Mucosa of stomach (tissue), 1 donor: Measurements from ENCODE around the gene SUPT5H.

ENCODE experiments used
- H3K27me3 ChIP-seq: one replicate; pipeline ENCODE4 v1.7.0; 2013; ENCODE audit warnings: mild to moderate bottlenecking, low read length; ENCODE audit not compliant: control insufficient read depth, insufficient read depth
- H3K36me3 ChIP-seq: one replicate; pipeline ENCODE4 v1.7.0; 2013; ENCODE audit warnings: low read length; ENCODE audit not compliant: control insufficient read depth, insufficient read depth
- H3K4me1 ChIP-seq: one replicate; pipeline ENCODE4 v1.7.0; 2013; ENCODE audit warnings: mild to moderate bottlenecking, low read length; ENCODE audit not compliant: control insufficient read depth, insufficient read depth
- H3K4me3 ChIP-seq: one replicate; pipeline ENCODE4 v1.7.0; 2013; ENCODE audit warnings: low read length
- H3K9ac ChIP-seq: one replicate; pipeline ENCODE4 v1.7.0; 2013; ENCODE audit warnings: mild to moderate bottlenecking, low read length, moderate library complexity
- H3K9me3 ChIP-seq: one replicate; pipeline ENCODE4 v1.7.0; 2013; ENCODE audit warnings: mild to moderate bottlenecking, low read length, moderate library complexity; ENCODE audit not compliant: control insufficient read depth
- donor health status: Pancreatic carcinoma.

Gene SUPT5H

DNA sequence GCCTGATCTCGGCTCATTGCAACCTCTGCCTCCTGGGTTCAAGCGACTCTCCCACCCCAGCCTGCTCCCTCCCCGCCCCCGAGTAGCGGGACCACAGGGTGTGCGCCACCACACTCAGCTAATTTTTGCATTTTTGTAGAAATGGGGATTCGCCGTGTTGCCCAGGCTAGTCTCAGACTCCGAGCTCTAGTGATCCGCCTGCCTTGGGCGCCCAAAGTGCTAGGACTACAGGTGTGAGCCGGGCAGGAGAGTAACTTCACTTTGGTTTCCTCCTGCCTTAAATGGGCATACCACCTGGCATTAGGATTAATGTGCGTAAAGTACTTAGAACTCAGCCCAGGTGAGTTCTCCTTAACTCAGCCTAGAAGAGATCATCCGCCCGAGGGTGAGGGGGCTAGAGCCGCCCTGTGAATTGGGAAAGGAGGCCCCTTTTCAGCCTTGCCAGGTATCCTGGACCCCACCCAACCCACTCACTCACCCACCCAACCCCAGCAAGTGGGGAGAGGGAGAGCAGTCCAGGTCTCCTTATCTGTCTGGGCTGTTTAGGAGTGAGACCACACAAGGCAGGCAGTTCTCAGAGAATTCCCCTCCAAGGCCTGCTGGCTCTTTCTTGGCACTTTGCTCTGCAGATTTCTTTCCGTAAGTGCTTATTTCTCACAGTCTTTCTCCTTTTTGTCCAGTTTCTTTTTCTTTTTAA lies 40.0 kb upstream of the SUPT5H start:
- H3K9ac ChIP-seq = peak overlapping the region; percentile 86
- peaks cover 51% of the 10 kb centered on the region for H3K4me1 ChIP-seq
- peaks cover 14% of the 10 kb centered on the region for H3K36me3 ChIP-seq
- H3K27me3 ChIP-seq = no peaks in the 10 kb centered on the region
- H3K4me3 ChIP-seq = no peak overlapping the region
- no peaks in the 10 kb centered on the region for H3K9me3 ChIP-seq

DNA sequence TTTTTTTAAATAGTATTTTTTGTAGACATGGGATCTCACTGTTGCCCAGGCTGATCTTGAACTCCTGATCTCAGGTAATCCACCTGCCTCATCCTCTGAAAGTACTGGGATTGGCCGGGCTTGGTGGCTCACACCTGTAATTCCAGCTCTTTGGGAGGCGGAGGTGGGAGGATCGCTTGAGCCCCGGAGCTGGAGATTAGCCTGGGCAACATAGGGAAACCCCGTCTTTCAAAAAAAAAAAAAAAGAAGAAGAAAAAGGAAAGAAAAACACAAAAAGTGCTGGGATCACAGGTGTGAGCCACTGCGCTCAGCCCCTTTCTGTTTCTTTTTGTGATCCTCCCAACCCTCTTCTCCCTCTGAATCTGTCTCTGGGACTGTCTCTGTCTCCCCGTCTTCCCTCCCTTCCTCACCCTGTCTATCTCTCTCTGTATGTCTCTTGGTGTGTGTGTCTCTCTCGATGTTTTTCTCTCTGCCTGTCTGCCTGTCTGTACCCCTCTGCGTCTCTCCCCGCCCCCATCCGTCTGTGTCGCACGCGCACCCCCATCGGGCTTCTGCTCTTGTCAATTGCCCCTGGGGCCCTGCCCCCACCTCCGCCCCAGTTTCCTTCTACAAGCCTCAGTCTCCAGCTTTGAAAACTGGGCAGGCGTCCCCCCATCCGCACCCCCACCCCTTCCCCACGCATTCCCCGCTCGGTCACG lies 39.3 kb upstream of the SUPT5H start:
- Histone ChIP-seq H3K4me3 (peak overlapping the region; percentile 65), H3K9me3 (no peaks in the 10 kb centered on the region), H3K4me1 (peaks cover 51% of the 10 kb centered on the region), H3K27me3 (no peaks in the 10 kb centered on the region), H3K9ac (peak overlapping the region; percentile 86), H3K36me3 (peaks cover 14% of the 10 kb centered on the region)

DNA sequence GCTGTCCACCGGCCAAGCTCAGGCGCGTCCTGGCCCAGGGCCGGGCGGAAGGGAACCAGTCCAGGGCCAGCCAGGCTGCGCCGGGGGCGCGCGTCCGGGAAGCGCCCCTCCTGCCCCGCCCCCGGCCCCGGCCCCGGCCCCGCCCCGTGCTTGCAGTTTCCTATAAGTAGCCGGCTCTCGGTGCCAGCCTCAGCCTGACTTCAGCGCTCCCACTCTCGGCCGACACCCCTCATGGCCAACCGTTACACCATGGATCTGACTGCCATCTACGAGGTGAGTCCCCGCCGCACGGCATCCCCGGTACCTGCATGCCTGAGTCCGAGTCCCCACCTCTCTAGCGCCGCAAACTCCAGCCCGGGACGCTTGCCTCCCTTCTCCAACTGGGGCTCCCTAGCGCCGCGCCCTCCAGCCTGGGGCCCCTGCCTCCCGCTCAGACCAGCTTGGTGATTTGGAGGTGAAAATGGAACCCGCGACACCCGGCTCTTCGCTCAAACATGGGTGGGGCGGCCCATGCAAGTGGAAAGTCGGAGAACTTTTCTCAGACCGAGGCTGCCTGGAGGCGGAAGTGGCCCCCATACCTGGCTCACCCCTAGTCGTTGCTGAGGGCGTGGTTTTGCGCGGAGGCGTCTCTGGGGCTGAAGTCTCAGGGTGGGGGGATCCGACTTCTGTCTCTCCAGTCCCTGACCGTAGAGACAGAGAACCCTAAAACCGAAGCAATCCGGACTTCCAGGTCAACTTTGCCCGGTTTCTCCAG lies 38.5 kb upstream of the SUPT5H start, which contains the start of gene ZFP36:
Gene ZFP36, plus strand, starts transcription at position 192 of the 754 bp plus-strand sequence. Its CDS starts 58 bp downstream, at position 250.
- no peaks in the 10 kb centered on the region for H3K9me3 ChIP-seq
- peak within 1 kb of the TSS; percentile 99 for H3K9ac ChIP-seq
- peaks cover 14% of the 10 kb centered on the region for H3K36me3 ChIP-seq
- H3K27me3 ChIP-seq = no peaks in the 10 kb centered on the region
- H3K4me1 ChIP-seq = peaks cover 49% of the 10 kb centered on the region
- H3K4me3 ChIP-seq = peak within 1 kb of the TSS; percentile 95

DNA sequence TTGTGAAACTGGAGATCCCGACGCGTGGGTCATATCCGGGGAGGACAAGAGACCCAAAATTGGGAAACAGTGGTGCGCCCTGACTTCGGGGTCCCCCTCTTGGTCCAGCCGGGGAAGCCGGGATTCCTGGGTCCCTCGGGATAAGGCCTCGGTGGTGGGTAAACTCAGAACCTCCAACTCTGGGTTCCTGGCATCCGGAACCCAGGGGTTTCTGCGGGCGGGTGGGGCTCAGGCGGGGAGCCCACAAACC lies 38.0 kb upstream of the SUPT5H start:
- H3K4me1 ChIP-seq = peaks cover 44% of the 10 kb centered on the region
- no peaks in the 10 kb centered on the region for H3K27me3 ChIP-seq
- H3K36me3 ChIP-seq = peaks cover 14% of the 10 kb centered on the region
- peak overlapping the region; percentile 99 for H3K9ac ChIP-seq
- no peaks in the 10 kb centered on the region for H3K9me3 ChIP-seq
- H3K4me3 ChIP-seq = peak overlapping the region; percentile 95

DNA sequence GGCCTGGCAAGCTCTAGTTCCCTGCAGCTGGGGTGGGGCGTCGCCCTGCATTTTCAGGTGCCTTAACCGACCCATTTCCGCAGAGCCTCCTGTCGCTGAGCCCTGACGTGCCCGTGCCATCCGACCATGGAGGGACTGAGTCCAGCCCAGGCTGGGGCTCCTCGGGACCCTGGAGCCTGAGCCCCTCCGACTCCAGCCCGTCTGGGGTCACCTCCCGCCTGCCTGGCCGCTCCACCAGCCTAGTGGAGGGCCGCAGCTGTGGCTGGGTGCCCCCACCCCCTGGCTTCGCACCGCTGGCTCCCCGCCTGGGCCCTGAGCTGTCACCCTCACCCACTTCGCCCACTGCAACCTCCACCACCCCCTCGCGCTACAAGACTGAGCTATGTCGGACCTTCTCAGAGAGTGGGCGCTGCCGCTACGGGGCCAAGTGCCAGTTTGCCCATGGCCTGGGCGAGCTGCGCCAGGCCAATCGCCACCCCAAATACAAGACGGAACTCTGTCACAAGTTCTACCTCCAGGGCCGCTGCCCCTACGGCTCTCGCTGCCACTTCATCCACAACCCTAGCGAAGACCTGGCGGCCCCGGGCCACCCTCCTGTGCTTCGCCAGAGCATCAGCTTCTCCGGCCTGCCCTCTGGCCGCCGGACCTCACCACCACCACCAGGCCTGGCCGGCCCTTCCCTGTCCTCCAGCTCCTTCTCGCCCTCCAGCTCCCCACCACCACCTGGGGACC lies 37.6 kb upstream of the SUPT5H start:
- H3K9ac ChIP-seq = peak overlapping the region; percentile 99
- peaks cover 14% of the 10 kb centered on the region for H3K36me3 ChIP-seq
- peak overlapping the region; percentile 95 for H3K4me3 ChIP-seq
- H3K27me3 ChIP-seq = peaks cover 5% of the 10 kb centered on the region
- no peaks in the 10 kb centered on the region for H3K9me3 ChIP-seq
- peaks cover 39% of the 10 kb centered on the region for H3K4me1 ChIP-seq

DNA sequence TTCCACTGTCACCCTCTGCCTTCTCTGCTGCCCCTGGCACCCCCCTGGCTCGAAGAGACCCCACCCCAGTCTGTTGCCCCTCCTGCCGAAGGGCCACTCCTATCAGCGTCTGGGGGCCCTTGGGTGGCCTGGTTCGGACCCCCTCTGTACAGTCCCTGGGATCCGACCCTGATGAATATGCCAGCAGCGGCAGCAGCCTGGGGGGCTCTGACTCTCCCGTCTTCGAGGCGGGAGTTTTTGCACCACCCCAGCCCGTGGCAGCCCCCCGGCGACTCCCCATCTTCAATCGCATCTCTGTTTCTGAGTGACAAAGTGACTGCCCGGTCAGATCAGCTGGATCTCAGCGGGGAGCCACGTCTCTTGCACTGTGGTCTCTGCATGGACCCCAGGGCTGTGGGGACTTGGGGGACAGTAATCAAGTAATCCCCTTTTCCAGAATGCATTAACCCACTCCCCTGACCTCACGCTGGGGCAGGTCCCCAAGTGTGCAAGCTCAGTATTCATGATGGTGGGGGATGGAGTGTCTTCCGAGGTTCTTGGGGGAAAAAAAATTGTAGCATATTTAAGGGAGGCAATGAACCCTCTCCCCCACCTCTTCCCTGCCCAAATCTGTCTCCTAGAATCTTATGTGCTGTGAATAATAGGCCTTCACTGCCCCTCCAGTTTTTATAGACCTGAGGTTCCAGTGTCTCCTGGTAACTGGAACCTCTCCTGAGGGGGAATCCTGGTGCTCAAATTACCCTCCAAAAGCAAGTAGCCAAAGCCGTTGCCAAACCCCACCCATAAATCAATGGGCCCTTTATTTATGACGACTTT lies 36.8 kb upstream of the SUPT5H start:
- Histone ChIP-seq H3K4me1 (peaks cover 33% of the 10 kb centered on the region), H3K27me3 (peaks cover 8% of the 10 kb centered on the region), H3K36me3 (peaks cover 14% of the 10 kb centered on the region), H3K9me3 (no peaks in the 10 kb centered on the region), H3K4me3 (peak overlapping the region; percentile 95), H3K9ac (peak overlapping the region; percentile 99)

DNA sequence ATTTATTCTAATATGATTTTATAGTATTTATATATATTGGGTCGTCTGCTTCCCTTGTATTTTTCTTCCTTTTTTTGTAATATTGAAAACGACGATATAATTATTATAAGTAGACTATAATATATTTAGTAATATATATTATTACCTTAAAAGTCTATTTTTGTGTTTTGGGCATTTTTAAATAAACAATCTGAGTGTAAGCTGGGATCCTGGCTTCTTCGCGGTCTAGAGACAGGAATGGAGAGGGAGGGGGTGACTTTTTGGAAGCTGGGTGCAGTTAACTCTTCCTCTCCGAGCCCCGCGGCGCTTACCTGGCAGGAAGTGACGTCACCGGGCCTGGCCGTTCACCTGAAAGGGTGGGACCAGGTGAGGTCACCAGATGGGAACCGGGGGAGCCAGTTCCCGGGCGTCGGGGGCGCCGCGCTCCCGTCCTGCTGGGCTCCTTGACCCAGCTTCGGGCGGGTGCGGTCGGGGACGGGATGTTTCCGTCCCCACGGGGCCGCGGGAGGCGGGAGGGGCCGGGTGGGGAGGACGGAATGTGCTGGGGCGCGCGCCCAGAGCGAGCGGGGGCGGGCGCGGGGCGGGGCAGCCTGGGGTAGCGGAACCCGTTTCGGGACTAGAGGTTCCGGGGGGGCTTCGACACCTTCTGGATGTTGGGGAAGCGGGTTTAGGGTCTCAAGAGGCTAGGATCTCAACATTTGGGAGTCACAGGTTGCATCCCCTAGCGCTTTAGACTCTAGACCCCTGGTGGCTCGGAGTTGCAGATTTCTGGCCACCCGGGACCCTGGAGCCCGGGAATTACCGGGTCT lies 36.0 kb upstream of the SUPT5H start:
- Histone ChIP-seq H3K36me3 (peaks cover 14% of the 10 kb centered on the region), H3K27me3 (peaks cover 8% of the 10 kb centered on the region), H3K4me1 (peaks cover 34% of the 10 kb centered on the region), H3K9ac (peak overlapping the region; percentile 99), H3K4me3 (peak overlapping the region; percentile 44), H3K9me3 (no peaks in the 10 kb centered on the region)

DNA sequence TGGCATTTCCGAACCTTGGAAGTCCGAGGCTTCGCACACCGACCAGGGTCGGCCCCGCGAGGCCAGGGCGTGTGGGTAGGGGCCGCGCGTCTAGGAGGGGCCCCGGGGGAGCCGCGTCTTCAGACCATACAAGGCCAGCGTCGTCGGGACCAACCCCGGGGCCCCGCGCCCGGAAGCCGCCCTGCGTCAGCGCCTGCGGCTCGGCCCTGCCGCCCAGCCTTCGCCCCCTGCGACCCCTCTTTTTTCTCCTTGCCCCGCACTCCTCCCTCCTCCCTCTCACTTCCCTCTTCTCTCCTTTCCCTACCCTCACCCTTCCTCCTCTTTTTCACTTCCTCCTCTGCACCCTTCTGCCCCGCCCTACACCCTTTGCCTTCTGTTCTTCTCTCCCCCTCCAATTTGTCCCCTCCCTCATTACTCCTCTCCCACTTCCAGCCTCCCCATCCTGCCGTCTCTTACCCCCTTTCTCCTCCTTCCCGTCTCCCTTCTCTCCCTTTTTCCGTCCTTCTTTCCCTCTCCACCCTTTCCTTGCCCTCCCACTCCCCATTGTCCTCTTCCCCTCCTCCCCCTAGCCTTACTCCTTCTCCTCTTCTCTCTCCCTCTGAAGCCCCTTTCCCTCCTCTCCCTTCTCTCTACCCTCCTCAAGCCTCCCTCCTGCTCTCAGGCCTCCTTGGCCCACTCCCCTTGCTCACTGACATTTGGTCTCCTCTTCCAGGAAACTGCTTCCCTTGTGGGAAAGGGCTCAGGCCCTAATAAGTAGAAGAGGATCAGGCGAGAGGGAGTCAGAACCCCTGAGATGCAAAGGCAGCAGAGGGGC lies 35.2 kb upstream of the SUPT5H start:
- Histone ChIP-seq H3K4me1 (peaks cover 37% of the 10 kb centered on the region), H3K36me3 (peaks cover 14% of the 10 kb centered on the region), H3K4me3 (peak overlapping the region; percentile 44), H3K9me3 (no peaks in the 10 kb centered on the region), H3K27me3 (peaks cover 8% of the 10 kb centered on the region), H3K9ac (peak overlapping the region; percentile 99)

DNA sequence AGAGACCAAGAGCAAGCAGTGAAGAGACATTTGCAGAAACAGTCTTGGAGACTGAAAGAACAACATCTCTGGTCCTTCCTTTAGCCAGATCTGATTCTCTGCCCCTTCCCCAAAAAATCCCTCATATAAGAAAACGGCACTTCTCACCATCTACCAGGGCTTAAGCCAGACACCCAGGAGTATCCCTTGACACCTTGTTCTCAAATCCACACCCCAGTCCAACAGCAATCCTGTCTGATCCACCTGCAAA lies 34.6 kb upstream of the SUPT5H start:
- no peaks in the 10 kb centered on the region for H3K9me3 ChIP-seq
- H3K27me3 ChIP-seq = peaks cover 8% of the 10 kb centered on the region
- H3K4me1 ChIP-seq = peaks cover 32% of the 10 kb centered on the region
- H3K4me3 ChIP-seq = peak overlapping the region; percentile 4
- peak overlapping the region; percentile 99 for H3K9ac ChIP-seq
- peaks cover 14% of the 10 kb centered on the region for H3K36me3 ChIP-seq

DNA sequence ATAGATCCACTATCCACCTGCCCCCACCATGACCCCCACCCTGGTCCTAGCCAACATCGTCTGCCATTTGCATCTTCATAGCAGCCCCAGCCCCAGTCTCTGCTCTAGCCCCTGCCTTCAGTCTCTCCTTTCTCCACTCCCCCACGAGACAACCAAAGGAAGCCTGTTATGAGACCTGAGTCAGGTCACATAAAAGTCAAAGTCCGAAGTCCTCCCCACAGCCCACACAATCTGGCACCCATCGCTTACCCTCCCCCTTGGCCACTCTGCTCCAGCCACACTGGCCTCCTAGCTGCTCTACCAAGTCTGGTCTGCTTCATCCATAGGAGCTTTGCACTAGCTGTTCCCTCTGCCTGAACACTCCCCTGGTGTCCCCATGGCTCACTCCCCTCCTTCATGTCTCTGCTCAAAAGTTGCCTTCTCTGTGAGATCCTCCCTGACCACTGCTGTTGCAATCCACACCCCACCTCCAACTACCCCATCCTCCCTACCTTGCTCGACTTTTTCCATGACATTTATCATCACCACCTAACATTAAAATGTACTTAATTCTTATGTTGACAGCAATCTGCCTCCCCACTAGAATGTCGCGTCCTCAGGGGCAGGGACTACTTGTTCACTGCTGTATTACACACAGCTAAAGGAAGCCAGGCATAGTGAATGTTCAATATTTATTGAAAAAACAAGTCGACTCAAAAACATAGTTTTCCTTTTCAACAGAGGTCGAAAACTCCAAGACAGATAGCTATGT lies 34.1 kb upstream of the SUPT5H start:
- Histone ChIP-seq H3K4me3 (peak overlapping the region; percentile 4), H3K9ac (peak overlapping the region; percentile 99), H3K4me1 (peaks cover 28% of the 10 kb centered on the region), H3K27me3 (peaks cover 8% of the 10 kb centered on the region), H3K9me3 (no peaks in the 10 kb centered on the region), H3K36me3 (peaks cover 14% of the 10 kb centered on the region)
